NT2/D1 (cell line): ENCODE measurements around the gene POLR2M.

Experiments used
- DNase-seq: peaks from one replicate; pipeline ENCODE4 v3.0.0-alpha.2; 2011; ENCODE audit warnings: low read depth, low spot score
- H3K27me3 ChIP-seq: 2 replicates; pipeline ENCODE4 v1.6.0; 2011; ENCODE audit warnings: mild to moderate bottlenecking; ENCODE audit not compliant: insufficient read length, insufficient read depth
- H3K36me3 ChIP-seq: 2 replicates; pipeline ENCODE4 v1.6.1; 2011; ENCODE audit warnings: mild to moderate bottlenecking, low read length, mixed read lengths; ENCODE audit not compliant: insufficient read depth, insufficient read length
- H3K4me1 ChIP-seq: 2 replicates; pipeline ENCODE4 v1.5.1; 2011; ENCODE audit not compliant: insufficient read depth, insufficient read length
- H3K4me3 ChIP-seq: 2 replicates; pipeline ENCODE4 v1.5.1; 2011; ENCODE audit warnings: low read depth; ENCODE audit not compliant: insufficient read length
- H3K9ac ChIP-seq: 2 replicates; pipeline ENCODE4 v1.6.0; 2011; ENCODE audit warnings: low read depth; ENCODE audit not compliant: insufficient read length
- H3K9me3 ChIP-seq: 2 replicates; pipeline ENCODE4 v1.5.1; 2011; ENCODE audit warnings: mild to moderate bottlenecking, low read length; ENCODE audit not compliant: insufficient read depth
- SUZ12 ChIP-seq: IDR thresholded peaks from 2 replicates; pipeline ENCODE4 v1.6.1; 2011; ENCODE audit not compliant: insufficient read length, insufficient read depth; ENCODE audit errors: extremely low read depth
- YY1 ChIP-seq: IDR thresholded peaks from 2 replicates; pipeline ENCODE4 v1.6.1; 2011; ENCODE audit not compliant: insufficient read length, insufficient read depth
- ZNF274 ChIP-seq: IDR thresholded peaks from 2 replicates; pipeline ENCODE4 v1.6.1; 2011; ENCODE audit warnings: mild to moderate bottlenecking, low read depth, low read length

The POLR2M gene

DNA sequence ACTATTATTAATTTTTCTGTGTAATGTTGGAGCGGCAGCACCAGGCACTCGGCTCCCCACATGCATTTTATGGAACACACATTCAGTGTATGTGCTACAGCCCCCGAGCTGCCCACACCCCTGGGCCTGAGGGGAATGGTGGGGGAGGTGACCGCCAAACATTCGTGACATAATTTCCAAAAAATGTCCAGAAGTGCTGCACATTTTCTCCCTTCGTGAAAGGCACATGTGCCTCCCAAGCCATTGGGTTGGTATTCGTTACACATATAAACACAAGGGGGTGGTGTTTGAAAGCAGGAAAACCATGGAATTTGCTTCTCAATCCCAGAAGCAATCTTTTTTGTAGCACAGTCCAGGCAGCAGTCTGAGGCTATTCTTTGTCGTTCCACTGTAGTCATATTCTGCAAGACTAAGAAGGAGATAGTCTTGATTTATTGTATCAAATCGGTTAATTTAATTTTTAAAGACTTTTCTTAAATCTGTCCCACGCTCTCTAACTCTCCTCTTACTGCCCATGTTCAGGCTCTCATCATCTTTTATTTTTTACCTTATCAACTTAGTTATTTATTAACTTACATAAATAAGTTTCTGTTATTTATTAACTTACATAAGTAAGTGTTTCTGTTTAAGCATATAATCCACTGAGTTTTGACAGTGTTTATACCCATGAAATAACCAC, 39.2 kb upstream of the POLR2M start:
- TF ChIP-seq YY1: no peak
- H3K36me3 ChIP-seq: no peaks in the 10 kb centered on the region
- H3K9me3 ChIP-seq: no peaks in the 10 kb centered on the region
- H3K9ac ChIP-seq: no peak overlapping the region
- H3K4me1 ChIP-seq: no peaks in the 10 kb centered on the region
- no peaks in the 10 kb centered on the region for H3K27me3 ChIP-seq
- H3K4me3 ChIP-seq: no peak overlapping the region
- peak; percentile 3 for DNase-seq

DNA sequence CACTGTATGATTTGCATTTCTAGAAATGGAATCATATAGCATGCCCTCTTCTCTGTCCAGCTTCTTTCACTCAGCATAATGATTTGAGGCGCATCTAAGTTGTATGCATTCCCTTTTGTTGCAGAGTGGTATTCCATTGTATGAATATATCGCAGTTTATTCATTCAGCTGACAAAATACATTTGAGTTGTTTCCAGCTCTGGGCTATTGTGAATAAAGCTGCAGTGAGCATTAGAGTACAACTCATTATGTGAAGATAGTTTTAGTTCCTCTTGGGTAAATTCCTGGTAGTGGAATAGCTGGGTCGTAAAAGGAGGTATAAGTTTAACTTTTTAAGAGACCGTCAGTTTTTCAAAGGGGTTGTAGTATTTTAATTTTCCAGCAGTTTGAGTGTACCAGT, 38.5 kb upstream of the POLR2M start:
- TF ChIP-seq YY1 (no peak), ZNF274 (no peak), SUZ12 (no peak)
- no peaks in the 10 kb centered on the region for H3K27me3 ChIP-seq
- no peak overlapping the region for H3K4me3 ChIP-seq
- no peaks in the 10 kb centered on the region for H3K4me1 ChIP-seq
- no peak overlapping the region for H3K9ac ChIP-seq
- H3K36me3 ChIP-seq: no peaks in the 10 kb centered on the region
- no peaks in the 10 kb centered on the region for H3K9me3 ChIP-seq
- DNase-seq: no peak

DNA sequence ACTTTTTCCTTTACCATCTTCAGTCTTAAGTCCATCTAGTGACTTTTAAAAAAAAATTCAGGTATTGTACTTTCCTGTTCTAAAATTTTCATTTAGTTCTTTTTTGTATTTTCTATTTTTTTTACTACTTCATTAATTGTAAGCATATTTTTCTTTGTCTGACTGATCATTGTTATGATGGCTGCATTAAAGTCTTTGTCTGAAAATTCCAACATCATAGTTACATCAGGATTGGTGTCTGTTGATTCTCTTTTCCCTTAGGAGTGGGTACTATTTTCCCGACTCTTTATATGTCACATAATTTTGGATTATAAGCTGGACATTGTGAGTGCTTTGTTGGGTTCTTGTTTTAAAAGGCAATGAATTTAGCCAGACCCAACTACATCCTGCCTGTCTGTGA, 34.9 kb upstream of the POLR2M start:
- no peaks in the 10 kb centered on the region for H3K4me1 ChIP-seq
- H3K27me3 ChIP-seq: no peaks in the 10 kb centered on the region
- H3K9ac ChIP-seq: no peak overlapping the region
- H3K9me3 ChIP-seq: no peaks in the 10 kb centered on the region
- H3K4me3 ChIP-seq: no peak overlapping the region
- TF ChIP-seq ZNF274 (no peak), YY1 (no peak), SUZ12 (no peak)
- no peak for DNase-seq
- no peaks in the 10 kb centered on the region for H3K36me3 ChIP-seq

DNA sequence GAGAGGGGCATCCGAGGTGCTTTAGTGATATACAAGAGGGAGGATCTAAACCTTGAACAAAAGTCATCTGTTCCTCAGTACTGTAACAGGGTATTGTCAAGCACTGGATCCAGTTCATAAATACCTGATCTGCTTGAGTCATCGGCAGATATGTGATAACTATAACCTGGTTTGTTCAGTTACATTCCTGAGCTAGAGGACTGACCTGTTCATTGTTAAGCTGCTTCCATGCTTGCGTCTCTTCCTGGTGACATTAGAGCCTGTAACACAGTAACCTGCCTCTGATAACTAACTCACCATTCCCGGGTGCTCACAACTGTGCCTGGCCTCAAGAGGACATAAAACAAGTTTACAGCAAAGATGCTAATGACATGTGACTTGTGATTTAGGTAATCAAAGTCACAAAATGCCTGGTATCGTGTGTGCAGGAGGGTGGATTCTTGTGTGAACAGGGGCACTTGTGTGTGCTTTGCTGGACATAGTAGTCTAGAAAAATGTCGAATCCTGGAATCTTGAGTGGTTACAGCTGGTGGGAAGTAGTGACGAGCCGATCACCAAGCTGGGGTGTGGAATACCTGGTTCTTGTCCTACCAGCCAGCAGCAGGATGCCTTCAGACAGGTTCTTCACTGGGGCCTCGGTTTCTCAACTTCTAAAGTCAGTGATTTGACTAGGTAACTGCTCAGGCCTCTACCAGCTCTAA, 30.9 kb upstream of the POLR2M start:
- H3K4me1 ChIP-seq: no peaks in the 10 kb centered on the region
- no peaks in the 10 kb centered on the region for H3K27me3 ChIP-seq
- no peak overlapping the region for H3K4me3 ChIP-seq
- no peaks in the 10 kb centered on the region for H3K36me3 ChIP-seq
- H3K9ac ChIP-seq: no peak overlapping the region
- no peak for DNase-seq
- TF ChIP-seq YY1 (no peak), ZNF274 (no peak), SUZ12 (no peak)
- H3K9me3 ChIP-seq: no peaks in the 10 kb centered on the region

DNA sequence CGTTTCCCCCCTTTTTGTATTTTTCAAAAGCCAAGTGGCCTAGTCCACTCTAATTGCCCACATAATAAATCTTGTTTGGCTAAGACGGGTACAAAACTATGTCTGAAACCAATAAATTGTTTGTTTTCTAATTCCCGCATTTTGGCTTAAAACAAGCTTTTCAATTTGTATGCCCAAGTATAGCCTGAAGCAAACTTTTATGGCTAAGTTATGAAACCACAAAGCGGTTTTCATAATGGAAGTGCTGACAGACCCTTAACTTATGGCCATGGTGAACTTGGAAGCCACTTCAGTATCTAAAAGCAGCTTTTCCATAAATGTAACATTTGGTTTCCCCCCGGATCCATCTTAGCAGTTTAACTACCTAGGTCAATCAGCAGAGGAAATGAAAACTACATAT, 29.9 kb upstream of the POLR2M start:
- no peak overlapping the region for H3K9ac ChIP-seq
- TF ChIP-seq YY1: no peak
- no peak for TF ChIP-seq SUZ12
- TF ChIP-seq ZNF274: no peak
- H3K4me3 ChIP-seq: no peak overlapping the region
- H3K36me3 ChIP-seq: no peaks in the 10 kb centered on the region
- DNase-seq: no peak
- H3K27me3 ChIP-seq: no peaks in the 10 kb centered on the region
- no peaks in the 10 kb centered on the region for H3K4me1 ChIP-seq
- no peaks in the 10 kb centered on the region for H3K9me3 ChIP-seq

DNA sequence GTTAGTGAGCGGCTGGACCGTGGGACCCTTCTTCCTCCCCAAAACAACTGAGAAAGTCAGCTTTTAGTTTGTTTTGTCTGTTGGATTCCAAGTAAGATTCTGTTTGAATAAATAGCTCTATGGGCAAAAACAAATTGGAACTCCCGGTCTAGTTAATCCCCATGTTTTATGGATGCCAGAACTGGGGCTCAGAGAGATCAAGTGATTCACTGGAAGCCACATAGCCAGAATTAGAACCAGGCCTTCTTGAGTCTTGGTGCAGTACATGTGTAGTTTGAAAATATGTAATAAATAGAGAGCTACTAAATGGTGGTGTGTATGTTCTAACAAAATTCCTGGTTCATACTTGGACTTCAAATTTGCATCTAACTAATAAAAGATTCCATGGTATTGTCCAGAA, 29.3 kb upstream of the POLR2M start:
- TF ChIP-seq ZNF274 (no peak), YY1 (no peak)
- Histone ChIP-seq H3K4me1 (no peaks in the 10 kb centered on the region), H3K4me3 (no peak overlapping the region), H3K27me3 (no peaks in the 10 kb centered on the region), H3K36me3 (no peaks in the 10 kb centered on the region), H3K9ac (no peak overlapping the region), H3K9me3 (no peaks in the 10 kb centered on the region)
- no peak for DNase-seq

DNA sequence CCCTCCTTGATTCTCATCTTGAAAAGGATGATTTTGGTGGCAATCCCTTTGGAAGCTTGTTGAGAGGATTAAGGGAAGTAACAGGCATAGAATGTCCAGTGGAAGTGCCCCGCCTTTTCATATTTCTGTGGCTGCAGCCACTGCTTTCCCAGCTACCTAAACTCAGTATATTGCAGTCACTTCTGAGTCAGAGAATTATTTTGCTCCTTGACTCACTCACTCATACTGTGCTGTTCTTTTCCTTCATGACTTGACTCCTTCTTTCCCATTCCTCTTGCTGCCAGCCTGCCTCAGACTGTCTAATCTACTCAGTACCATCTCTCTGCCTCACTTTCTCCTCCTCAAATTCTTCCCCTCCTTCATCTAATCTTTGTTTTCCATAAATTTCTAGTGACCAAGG, 26.5 kb upstream of the POLR2M start:
- Histone ChIP-seq H3K4me3 (no peak overlapping the region), H3K4me1 (no peaks in the 10 kb centered on the region), H3K27me3 (no peaks in the 10 kb centered on the region), H3K9me3 (no peaks in the 10 kb centered on the region), H3K9ac (no peak overlapping the region), H3K36me3 (no peaks in the 10 kb centered on the region)
- no peak for TF ChIP-seq SUZ12
- TF ChIP-seq ZNF274: no peak
- DNase-seq: no peak
